Liver (tissue), 9 donors: ENCODE measurements around the gene WDR45B. TPM values are rescaled to one million over a fixed set of nuclear protein-coding genes. Genes with fewer than 3 reads are reported as not detected.

Experiments used
- DNase-seq: peaks from one replicate; pipeline ENCODE4 v3.0.0-alpha.2; 2017; ENCODE audit warnings: low spot score
- H3K27ac ChIP-seq, 2 donors: one replicate each; pipeline ENCODE4 v1.7.0; 2013; ENCODE audit warnings: inconsistent platforms in 2 of 2, low read length in 2 of 2, control low read depth in 1 of 2, low read depth in 1 of 2, mild to moderate bottlenecking in 1 of 2
- H3K27me3 ChIP-seq, 4 donors: one replicate each; pipeline versions ENCODE4 v1.6.1 to v1.7.0; 2013; ENCODE audit warnings: low read length in 3 of 4, inconsistent platforms in 1 of 4, mild to moderate bottlenecking in 1 of 4, moderate library complexity in 1 of 4; ENCODE audit not compliant: control insufficient read depth in 4 of 4, insufficient read depth in 4 of 4
- H3K36me3 ChIP-seq, 4 donors: one replicate each; pipeline versions ENCODE4 v1.6.1 to v1.7.0; 2013; ENCODE audit warnings: low read length in 3 of 4, mild to moderate bottlenecking in 3 of 4, low read depth in 1 of 4, moderate library complexity in 1 of 4; ENCODE audit not compliant: control insufficient read depth in 4 of 4, insufficient read depth in 3 of 4
- H3K4me1 ChIP-seq, 4 donors: one replicate each; pipeline versions ENCODE4 v1.6.1 to v1.7.0; 2013; ENCODE audit warnings: low read length in 3 of 4, mild to moderate bottlenecking in 3 of 4, moderate library complexity in 1 of 4; ENCODE audit not compliant: control insufficient read depth in 4 of 4, insufficient read depth in 4 of 4
- H3K4me3 ChIP-seq, 3 donors: one replicate each; pipeline versions ENCODE4 v1.6.1 to v1.7.0; 2013; ENCODE audit warnings: low read length in 3 of 3, control low read depth in 1 of 3, low read depth in 1 of 3, mild to moderate bottlenecking in 1 of 3
- H3K9ac ChIP-seq, 2 donors: one replicate each; pipeline ENCODE4 v1.7.0; 2013; ENCODE audit warnings: low read length in 2 of 2, mild to moderate bottlenecking in 2 of 2, moderate library complexity in 2 of 2, control low read depth in 1 of 2, low read depth in 1 of 2
- H3K9me3 ChIP-seq, 4 donors: one replicate each; pipeline versions ENCODE4 v1.6.1 to v1.7.0; 2013; ENCODE audit warnings: low read length in 3 of 4; ENCODE audit not compliant: control insufficient read depth in 4 of 4
- CTCF ChIP-seq: fragments of 150-350 bp; IDR thresholded peaks from 2 replicates; pipeline ENCODE4 v1.5.1; 2017; ENCODE audit warnings: improper control_type of control experiment, low read depth, low read length; ENCODE audit not compliant: missing input control
- FOXA1 ChIP-seq: IDR thresholded peaks from 2 replicates; pipeline ENCODE4 v1.6.1; 2016; ENCODE audit warnings: antibody characterized with exemption
- FOXA2 ChIP-seq: IDR thresholded peaks from 2 replicates; pipeline ENCODE4 v1.6.1; 2016; ENCODE audit warnings: antibody characterized with exemption
- GABPA ChIP-seq, 2 donors: IDR thresholded peaks in 1 of 2; conservative IDR thresholded peaks in 1 of 2; 2 replicates each; pipeline ENCODE4 v1.6.1; 2016; ENCODE audit warnings: antibody characterized with exemption in 2 of 2, mild to moderate bottlenecking in 1 of 2, moderate library complexity in 1 of 2
- HNF4G ChIP-seq: IDR thresholded peaks from 2 replicates; pipeline ENCODE4 v1.6.1; 2016; ENCODE audit warnings: antibody characterized with exemption
- MAX ChIP-seq: IDR thresholded peaks from 2 replicates; pipeline ENCODE4 v1.6.1; 2016; ENCODE audit warnings: antibody characterized with exemption
- NR2F2 ChIP-seq: IDR thresholded peaks from 2 replicates; pipeline ENCODE4 v1.6.1; 2016; ENCODE audit warnings: antibody characterized with exemption
- RAD21 ChIP-seq, 2 donors: IDR thresholded peaks; 2 replicates each; pipeline ENCODE4 v1.6.1; 2016; ENCODE audit warnings: antibody characterized with exemption in 2 of 2, mild to moderate bottlenecking in 2 of 2
- REST ChIP-seq: IDR thresholded peaks from 2 replicates; pipeline ENCODE4 v1.6.1; 2016; ENCODE audit warnings: antibody characterized with exemption, mild to moderate bottlenecking
- RXRA ChIP-seq, 2 donors: IDR thresholded peaks; 2 replicates each; pipeline ENCODE4 v1.6.1; 2017 to 2018; ENCODE audit warnings: antibody characterized with exemption in 2 of 2, mild to moderate bottlenecking in 1 of 2
- SP1 ChIP-seq: IDR thresholded peaks from 2 replicates; pipeline ENCODE4 v1.6.1; 2018; ENCODE audit warnings: antibody characterized with exemption, mild to moderate bottlenecking
- WGBS: extraction: QIAGEN DNeasy Blood & Tissue Kit; methylation state at CpG from one replicate; pipeline ENCODE4 v1.1.7; 2013; 5-methylcytosine and 5-hydroxymethylcytosine counted together
- polyA plus RNA-seq, 2 donors: library from polyadenylated mRNA; stranded (reverse) in 1 of 2; unstranded in 1 of 2; fragments of 200-250 nt in 1 of 2; fragments of >200 nt in 1 of 2; fragmentation: Nextera tagmentation in 1 of 2; extraction: Ambion mirVana in 1 of 2; gene quantifications; one replicate each; pipeline versions ENCODE4 v1.2.1 to v1.2.3, GENCODE V29; 2013 to 2015
- total RNA-seq, 2 donors: library from RNA; depleted of rRNA; stranded (reverse); fragments of >200 nt; gene quantifications; one replicate each; pipeline ENCODE4 v1.2.3, GENCODE V29; 2014
- TF ChIP-seq, protein P1 (sequence below): IDR thresholded peaks from 2 replicates; pipeline ENCODE4 v1.6.1; 2016; ENCODE audit warnings: antibody characterized with exemption
- TF ChIP-seq, protein P2 (sequence below): IDR thresholded peaks from 2 replicates; pipeline ENCODE4 v1.6.1; 2016; ENCODE audit warnings: antibody characterized with exemption
- donor health status: healthy.
- donor health status: healthy.
- donor health status: healthy.
- donor health status: healthy.
- donor health status: healthy.

WDR45B gene
- total and polyA plus RNA-seq, 4 donors = 25.4 to 40.9 (median 29.2) TPM

GRCh38 chr17:82600731-82601446 lies 47.4 kb downstream of the WDR45B start:
- DNase-seq = no peak
- no peaks in the 10 kb centered on the region for H3K9me3 ChIP-seq
- no peaks in the 10 kb centered on the region for H3K27me3 ChIP-seq
- H3K36me3 ChIP-seq = peaks cover 20 to 48% (median 23%) of the 10 kb centered on the region in 4 donors
- no peak overlapping the region for H3K27ac ChIP-seq
- no peak overlapping the region for H3K4me3 ChIP-seq
- WGBS = 98% methylated on average over 37 of the region's 37 CpGs
- TF ChIP-seq RXRA (IDR thresholded peaks at IDR 0.05) = no peak
- peaks cover 0 to 5% (median 0%) of the 10 kb centered on the region in 4 donors for H3K4me1 ChIP-seq
- H3K9ac ChIP-seq = no peak overlapping the region

- TF ChIP-seq FOXA1 (no peak), HNF4G (no peak), RAD21 (IDR thresholded peaks at IDR 0.05) (no peak), CTCF (no peak), FOXA2 (no peak), SP1 (no peak), REST (no peak), GABPA (IDR thresholded peaks at IDR 0.05 in 1 of 2, conservative IDR thresholded peaks at IDR 0.05 in 1 of 2) (no peak), NR2F2 (no peak), MAX (no peak), RXRA (IDR thresholded peaks at IDR 0.05) (no peak)
- TF ChIP-seq, protein P1, sequence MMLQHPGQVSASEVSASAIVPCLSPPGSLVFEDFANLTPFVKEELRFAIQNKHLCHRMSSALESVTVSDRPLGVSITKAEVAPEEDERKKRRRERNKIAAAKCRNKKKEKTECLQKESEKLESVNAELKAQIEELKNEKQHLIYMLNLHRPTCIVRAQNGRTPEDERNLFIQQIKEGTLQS = no peak
- TF ChIP-seq, protein P2, sequence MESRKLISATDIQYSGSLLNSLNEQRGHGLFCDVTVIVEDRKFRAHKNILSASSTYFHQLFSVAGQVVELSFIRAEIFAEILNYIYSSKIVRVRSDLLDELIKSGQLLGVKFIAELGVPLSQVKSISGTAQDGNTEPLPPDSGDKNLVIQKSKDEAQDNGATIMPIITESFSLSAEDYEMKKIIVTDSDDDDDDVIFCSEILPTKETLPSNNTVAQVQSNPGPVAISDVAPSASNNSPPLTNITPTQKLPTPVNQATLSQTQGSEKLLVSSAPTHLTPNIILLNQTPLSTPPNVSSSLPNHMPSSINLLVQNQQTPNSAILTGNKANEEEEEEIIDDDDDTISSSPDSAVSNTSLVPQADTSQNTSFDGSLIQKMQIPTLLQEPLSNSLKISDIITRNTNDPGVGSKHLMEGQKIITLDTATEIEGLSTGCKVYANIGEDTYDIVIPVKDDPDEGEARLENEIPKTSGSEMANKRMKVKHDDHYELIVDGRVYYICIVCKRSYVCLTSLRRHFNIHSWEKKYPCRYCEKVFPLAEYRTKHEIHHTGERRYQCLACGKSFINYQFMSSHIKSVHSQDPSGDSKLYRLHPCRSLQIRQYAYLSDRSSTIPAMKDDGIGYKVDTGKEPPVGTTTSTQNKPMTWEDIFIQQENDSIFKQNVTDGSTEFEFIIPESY = no peak
- WGBS = 96% methylated on average over 26 of the region's 26 CpGs
- Histone ChIP-seq H3K9me3 (no peaks in the 10 kb centered on the region), H3K4me3 (no peak overlapping the region), H3K27me3 (no peaks in the 10 kb centered on the region), H3K9ac (no peak overlapping the region), H3K27ac (no peak overlapping the region), H3K4me1 (peaks cover 0 to 5% (median 0%) of the 10 kb centered on the region in 4 donors), H3K36me3 (peaks cover 21 to 47% (median 25%) of the 10 kb centered on the region in 4 donors)
- DNase-seq = no peak
Observed at GRCh38 chr17:82599674-82600661, 48.3 kb downstream of the WDR45B start.
